ENCODE measurements around the gene SCGB3A2.

GRCh38 chr5:147854331-147854730 is 24.2 kb upstream of the SCGB3A2 start:
- TF ChIP-seq POLR2A (IDR thresholded peaks at IDR 0.05; ENCODE audit: low read length), result no peak
- TF ChIP-seq GATA1 (IDR thresholded peaks at IDR 0.05; ENCODE audit: low read depth, low read length), result no peak
